ENCODE data around the gene PRG3. TPM values are rescaled to one million over a fixed set of nuclear protein-coding genes. Genes with fewer than 3 reads are reported as not detected.

Gene PRG3
- polyA plus RNA-seq, 1 donor = 0.23 TPM

DNA sequence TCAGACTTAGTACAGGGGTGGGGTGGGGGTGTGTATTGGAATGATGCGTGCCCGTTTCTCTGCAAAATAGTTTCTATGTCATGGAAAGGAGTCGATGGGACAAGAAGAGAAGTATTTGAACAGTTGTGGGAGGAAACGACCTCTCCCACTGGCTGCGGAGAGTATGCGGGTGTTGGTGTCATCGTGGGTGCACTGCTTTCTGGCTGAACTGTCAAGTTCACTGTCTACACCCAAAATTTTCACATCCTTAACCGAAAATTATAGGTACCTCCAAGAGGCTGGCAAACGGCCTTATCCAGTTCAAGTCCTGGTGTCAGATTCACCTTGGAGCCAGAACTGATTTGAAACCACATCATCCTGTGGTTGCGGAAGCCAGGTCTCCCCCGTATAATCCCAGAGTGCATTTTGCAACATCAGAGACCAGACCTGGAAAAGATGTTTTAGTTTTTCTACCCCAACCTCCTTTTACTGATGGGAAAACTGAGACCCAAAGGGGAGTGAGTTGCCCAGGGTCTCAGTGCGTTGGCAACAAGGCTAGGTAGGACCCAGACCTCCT lies 44.8 kb downstream of the PRG3 start:
- DNase-seq = no peak

DNA sequence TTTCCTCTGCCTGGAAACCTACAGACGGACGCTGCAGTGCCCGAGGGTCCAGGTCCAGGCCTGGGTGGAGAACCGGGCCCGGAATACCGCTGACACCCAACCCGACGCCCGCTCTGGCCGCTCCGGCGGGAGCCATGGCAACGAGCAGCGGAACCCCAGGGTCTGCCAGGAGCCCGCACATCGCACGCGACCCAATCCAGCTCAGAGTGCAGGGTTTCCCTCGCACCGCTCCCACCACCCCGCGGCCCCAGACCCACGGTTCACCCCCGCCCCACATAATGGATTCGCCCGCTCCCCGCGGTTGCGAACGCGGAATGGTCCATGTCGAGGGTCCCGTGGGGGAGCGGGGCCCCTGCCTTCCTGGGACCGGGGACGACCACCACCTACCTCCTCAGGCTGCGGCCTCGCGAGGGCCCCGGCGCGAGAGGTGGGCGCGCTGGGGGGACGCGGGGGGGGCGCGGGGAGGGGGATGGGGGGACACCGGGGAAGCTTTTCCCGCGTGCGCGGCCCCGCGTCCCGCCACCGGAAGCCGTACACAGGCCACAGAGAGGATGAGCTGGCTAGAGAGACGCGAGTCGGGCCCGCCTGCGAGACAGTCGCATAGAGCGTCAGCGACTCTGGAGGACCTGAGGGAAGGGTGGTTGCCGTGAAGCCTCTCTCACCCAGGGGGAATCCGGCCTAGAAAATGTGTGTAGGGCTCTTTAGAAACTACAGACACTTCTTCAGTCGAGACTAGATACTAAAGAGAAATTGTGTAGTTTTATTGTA lies 45.4 kb downstream of the PRG3 start, which contains the start of gene SSRP1:
Gene SSRP1 (minus strand): TSS at position 550 of the 768 bp plus-strand sequence. CDS start 771 bp downstream, outside the sequence.
- DNase-seq = peak; percentile 87

DNA sequence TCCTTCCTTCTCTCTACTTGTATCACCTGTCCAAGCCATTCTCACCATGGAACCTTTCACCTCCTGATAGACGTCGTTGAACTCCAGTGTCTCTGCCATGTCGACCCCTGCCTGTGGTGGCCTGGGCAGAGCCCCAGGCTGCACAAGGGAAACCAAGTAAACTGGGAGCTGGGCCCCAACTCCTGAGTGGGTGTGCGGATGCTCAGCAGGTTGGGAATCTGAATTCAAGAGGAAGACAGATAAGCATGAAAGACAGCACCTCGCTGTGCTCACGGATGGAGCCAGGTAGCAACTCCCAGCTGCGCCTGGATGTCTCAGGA lies 46.0 kb downstream of the PRG3 start:
- no peak for DNase-seq

DNA sequence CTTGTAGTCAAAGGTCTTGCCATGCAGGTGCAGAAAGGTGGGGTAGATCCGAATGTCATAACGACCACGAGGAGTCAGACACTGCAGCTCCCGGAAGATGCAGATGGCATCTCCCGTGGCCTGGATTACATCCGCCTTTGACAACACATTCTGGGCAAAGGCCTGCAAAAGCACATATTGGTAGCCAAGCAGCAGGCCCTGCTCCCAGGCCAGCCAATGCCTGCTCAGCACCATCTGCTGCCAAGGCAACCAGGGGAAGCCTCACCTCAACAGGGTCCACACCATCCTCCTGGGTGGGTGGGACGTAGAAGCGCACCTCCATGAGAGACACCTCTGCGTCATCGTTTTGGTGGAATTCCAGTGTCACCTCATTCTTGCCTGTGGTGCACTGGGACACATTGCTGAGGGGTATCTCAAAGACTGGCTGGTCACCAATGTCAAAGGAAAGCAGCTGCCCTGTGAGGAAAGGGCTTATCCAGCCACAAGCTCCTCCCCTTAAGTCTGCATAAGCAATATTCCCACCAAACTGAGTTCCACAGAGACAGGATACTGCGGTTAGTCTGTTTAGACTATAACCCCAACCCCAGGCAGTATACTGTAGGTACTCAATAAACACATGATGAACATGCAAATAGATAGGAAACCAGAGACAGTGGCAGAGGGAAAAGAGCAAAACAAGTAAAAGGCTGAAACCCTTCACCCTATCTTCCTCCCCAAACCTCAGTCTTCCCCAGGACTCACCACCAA lies 48.1 kb downstream of the PRG3 start:
- no peak for DNase-seq

DNA sequence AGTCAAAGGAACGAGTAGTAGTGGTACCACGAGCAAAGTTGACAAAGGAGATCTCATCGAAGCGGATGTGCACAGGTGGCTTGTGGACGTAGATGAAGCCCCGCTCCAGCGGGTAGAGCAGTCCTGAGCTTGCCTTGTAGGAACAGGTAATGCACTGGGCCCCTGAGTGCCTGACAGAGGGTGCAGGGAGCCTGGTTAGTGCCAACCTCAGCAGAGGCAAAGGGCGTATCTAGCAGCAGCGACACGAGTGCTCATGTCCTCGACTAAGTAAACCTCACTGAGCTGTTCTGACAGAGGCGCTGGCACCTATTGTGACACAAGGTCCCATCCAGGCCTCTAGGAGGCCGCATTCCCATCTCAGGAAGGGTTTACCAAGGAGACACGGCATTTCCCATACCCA lies 49.2 kb downstream of the PRG3 start:
- no peak for DNase-seq

DNA sequence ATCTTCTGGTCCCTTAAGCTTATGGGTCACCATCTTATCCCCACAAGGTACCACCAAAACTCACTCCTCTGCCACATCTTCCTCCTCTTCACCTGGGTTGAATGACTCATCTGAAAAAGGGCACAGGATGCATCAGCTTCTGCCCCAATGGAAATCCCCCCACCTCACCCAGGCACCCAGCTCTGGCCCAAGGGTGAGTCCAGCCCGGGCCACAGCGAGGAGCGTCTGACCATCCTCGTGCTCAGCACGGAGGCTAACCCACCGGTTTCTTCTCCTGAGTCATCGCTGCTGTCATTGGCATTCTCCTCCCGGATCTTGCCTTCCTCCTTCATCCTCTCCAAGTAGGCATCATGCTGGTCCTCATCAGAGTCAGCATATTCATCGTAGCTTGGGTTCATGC lies 50.9 kb downstream of the PRG3 start:
- no peak for DNase-seq

DNA sequence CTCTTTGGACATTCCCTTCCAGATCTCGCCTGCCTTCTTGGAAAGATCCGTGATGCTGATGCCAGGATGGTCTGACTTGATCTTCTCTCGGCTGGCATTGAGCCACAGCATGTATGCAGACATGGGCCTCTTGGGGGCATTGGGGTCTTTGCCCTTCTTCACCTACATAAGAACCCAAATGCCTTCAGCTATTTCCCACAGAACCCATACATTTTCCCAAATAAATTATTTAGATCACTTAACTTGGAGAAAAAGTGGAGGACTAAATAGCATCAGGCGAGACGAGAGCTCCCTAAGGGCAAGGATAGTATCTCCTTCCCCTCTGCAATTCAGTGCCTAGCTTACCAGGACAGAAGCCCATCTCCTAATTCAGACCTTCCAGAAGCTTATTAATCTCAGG lies 53.2 kb downstream of the PRG3 start:
- no peak for DNase-seq

Other genes with a start within 250 kb of the PRG3 start
- gene LRRC55, start 199.2 kb downstream of the PRG3 start, polyA plus RNA-seq (ENCODE audit: insufficient read length) = 1.7 TPM
- 110 TPM for gene APLNR, start 143.9 kb downstream of the PRG3 start, polyA plus RNA-seq (ENCODE audit: insufficient read length)
- 144 TPM for gene TNKS1BP1, start 56.2 kb downstream of the PRG3 start, polyA plus RNA-seq (ENCODE audit: insufficient read length)
- gene SSRP1, start 45.3 kb downstream of the PRG3 start, polyA plus RNA-seq (ENCODE audit: insufficient read length) = 90.6 TPM
- gene P2RX3, start 42.8 kb downstream of the PRG3 start, polyA plus RNA-seq (ENCODE audit: insufficient read length) = 4.2 TPM
- 0.62 TPM for gene PRG2, start 9.5 kb upstream of the PRG3 start, polyA plus RNA-seq (ENCODE audit: insufficient read length)
- 24.7 TPM for gene SLC43A3, start 46.0 kb upstream of the PRG3 start, polyA plus RNA-seq (ENCODE audit: insufficient read length)
- 47.3 TPM for gene RTN4RL2, start 79.4 kb upstream of the PRG3 start, polyA plus RNA-seq (ENCODE audit: insufficient read length)
- gene SLC43A1, start 134.6 kb upstream of the PRG3 start, polyA plus RNA-seq (ENCODE audit: insufficient read length) = 19.3 TPM
- gene TIMM10, start 149.6 kb upstream of the PRG3 start, polyA plus RNA-seq (ENCODE audit: insufficient read length) = 32.9 TPM
- 148 TPM for gene SMTNL1, start 156.4 kb upstream of the PRG3 start, polyA plus RNA-seq (ENCODE audit: insufficient read length)
- gene UBE2L6, start 186.5 kb upstream of the PRG3 start, polyA plus RNA-seq (ENCODE audit: insufficient read length) = 26.6 TPM
- 109 TPM for gene SERPING1, start 216.5 kb upstream of the PRG3 start, polyA plus RNA-seq (ENCODE audit: insufficient read length)

Measured in hindlimb muscle (tissue), 1 donor.